GM08714 (cell line): Measurements from ENCODE around the gene CREB5.

Source experiments
- H3K4me3 ChIP-seq: fragments of 200-500 bp; sonication (Bioruptor generic); 2 replicates; pipeline ENCODE4 v1.5.1; 2014; ENCODE audit warnings: mild to moderate bottlenecking, low read length, inconsistent platforms
- ZNF274 ChIP-seq: IDR thresholded peaks from 2 replicates; pipeline ENCODE4 v1.6.1; 2012; ENCODE audit warnings: mild to moderate bottlenecking, low read depth, low read length

CREB5 gene

DNA sequence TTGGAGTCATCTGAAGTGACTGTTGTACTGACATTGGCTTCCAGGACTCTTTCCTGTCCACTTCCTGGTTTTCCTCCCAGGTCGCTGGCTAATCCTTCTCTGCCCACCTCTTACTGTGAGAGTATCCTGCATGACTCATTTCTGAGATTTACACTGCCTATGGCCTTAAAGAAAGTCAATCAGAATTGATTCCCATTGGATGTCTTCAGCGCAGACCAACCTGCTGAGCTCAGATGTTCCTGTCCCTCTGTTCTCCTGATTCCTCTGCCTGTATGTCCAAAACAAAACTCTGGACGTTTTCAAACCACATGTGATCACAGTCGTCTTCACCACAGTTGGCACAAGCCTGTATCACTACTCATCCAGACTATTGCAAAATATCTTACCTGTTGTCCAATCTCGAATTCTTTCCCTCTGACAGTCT lies 262.1 kb downstream of the CREB5 start:
- TF ChIP-seq ZNF274, result no peak
- H3K4me3 ChIP-seq, result no peak overlapping the region

DNA sequence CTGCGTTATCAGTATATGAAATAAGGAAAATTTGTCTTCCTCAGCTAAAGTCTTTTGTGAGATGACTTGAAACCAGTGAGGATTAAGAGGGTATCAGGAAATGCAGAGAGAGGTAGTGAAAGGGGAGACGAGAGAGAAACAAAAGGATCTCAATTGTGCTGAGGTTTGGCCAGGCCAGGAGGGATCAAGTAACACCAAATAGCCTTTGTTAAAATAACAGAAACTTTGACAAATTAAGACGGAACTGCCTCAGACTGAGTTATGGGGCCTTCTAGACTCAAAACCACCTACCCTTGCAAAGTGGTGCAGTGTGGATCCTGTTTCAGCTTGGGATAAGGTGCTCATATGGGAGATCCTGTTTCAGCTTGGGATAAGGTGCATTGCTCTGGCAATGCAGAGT lies 263.1 kb downstream of the CREB5 start:
- TF ChIP-seq ZNF274, result no peak
- no peak overlapping the region for H3K4me3 ChIP-seq

DNA sequence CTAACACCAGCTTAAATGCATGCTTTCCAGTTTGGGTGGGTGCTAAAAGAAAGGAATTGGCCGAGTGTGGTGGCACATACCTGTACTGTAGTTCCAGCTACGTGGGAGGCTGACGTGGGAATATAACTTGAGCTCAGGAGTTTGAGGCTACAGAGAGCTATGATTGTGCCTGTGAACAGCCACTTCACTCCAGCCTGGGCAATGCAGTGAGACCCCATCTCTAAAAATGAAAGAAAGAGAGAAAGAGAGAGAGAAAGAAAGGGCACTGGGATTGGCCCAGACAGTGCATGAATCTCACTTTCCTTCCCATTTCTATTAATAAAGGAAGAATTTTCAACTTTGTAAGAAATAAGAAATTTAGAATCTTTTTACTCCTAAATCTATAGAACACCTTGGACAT lies 265.4 kb downstream of the CREB5 start:
- no peak overlapping the region for H3K4me3 ChIP-seq
- TF ChIP-seq ZNF274, result no peak

DNA sequence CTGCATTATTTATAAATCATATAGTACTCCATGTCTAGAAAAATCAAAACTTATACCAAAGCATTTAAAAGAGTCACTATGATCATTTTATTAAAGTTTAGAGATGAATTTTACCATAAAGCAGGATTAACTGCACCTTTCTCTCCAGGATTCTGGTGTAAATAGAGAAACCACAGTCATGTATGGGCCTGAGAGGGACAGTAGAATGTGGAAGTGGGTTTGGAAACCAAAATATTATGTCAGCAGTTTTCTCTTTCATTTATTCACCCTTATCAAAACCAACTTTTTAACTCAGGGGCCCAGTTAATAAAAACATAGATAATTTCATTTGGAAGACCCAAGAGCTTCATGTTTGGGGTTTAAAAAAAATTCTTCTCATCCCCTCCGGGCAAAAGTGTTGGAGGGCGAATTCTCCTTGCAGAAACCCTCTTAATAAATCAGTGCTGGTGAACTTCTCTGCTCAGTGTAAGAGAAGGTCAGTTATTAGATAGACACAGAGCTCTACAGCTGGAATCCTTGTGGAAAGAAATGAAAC lies 266.2 kb downstream of the CREB5 start:
- no peak overlapping the region for H3K4me3 ChIP-seq
- TF ChIP-seq ZNF274, result no peak

DNA sequence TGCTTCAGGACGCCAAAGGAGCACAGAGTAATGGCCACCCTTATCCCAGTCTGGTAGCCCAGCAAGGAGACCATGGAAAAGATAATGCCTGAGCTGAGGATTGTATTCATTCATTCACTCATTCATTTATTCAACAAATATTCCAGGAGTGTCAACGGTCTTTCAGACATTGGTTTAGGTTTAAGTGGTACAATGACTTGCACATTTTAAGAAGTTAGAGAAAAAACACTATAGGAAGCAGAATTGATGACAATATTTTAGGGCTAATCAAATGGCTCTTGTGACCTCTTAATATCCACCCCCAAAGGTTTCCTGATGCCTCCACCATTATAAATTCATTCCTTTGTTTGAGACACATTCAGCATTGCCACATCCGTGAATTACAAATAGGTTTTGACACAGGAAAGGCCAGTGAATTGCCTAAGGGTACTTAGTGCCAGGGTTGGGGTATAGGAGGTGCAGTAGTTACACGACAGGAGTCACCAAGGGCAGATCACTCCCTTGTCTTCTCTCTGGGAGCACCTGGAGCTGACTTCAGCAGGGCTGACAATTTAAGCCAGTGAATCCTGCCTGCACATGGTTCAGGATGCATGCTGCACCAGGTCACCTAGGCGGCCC lies 269.5 kb downstream of the CREB5 start:
- H3K4me3 ChIP-seq, result no peak overlapping the region
- TF ChIP-seq ZNF274, result no peak

DNA sequence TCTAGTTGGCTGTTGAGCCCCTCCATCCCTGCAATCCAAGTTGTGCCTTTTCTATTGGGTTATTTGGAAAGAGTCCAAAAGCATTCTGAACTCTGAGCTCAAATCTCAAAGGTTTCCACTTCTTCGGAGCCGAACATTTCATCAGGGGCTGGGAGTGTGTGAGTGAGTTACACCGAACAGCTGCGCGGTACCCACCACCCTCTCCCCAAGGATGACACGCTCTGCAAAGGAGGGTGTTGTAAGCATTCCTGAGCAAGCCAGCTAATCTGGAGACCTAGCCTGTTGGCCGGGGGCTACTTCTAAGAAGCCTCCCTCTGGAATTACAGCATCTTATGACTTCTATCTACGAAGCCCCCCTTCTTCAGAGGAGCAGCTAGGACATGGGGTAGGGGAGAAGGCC lies 270.5 kb downstream of the CREB5 start:
- H3K4me3 ChIP-seq, result no peak overlapping the region
- TF ChIP-seq ZNF274, result no peak

DNA sequence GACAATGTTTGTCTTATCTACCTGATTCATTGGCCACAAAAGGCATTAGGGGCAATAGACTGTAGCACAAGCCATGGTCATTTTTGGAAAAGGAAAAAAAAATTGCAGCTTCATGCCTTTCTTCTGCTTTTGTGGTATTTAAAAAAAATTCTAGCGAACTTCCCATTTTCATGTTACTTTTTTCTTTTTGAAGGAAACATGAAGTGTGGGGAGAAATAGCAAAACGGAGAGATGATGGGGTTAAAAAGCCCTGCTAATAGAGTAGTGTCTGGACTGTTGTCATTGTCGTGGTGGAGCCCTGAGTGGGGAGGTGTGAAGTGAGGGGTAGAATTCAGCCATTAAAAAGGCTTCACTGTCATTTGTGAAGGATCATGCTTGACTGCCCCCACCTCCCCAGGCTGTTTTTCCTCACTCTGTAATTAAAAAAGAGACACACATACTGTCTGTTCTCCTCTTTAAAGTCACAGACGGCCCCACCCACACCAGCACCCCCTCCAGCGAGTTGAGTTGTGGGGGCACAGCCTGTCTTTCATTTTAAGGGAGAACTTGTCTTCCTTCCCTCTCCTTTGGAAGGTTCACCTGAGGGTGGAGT lies 272.4 kb downstream of the CREB5 start:
- TF ChIP-seq ZNF274, result no peak
- H3K4me3 ChIP-seq, result no peak overlapping the region

DNA sequence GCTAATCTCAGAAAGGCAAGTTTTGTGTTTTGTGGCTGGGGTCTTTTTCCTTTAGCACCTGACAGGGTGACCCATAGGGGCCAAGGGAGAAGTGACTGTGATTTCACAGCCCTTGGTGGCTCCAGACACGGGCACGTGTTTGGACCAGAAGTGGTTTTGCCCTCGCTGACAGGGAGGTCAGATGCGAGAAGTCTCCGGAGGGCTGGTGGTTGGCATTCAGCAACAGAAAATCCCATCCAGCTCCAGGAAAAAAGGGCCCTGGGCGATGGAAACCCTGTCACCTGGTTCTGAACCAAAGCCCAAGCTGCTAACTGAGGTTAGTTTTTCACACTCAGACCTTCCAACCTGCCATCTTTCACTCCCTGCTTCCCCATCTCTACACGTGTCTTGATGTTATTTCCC lies 272.9 kb downstream of the CREB5 start:
- no peak for TF ChIP-seq ZNF274
- peak overlapping the region; percentile 0; the same call in 1 of the 2 replicates for H3K4me3 ChIP-seq

DNA sequence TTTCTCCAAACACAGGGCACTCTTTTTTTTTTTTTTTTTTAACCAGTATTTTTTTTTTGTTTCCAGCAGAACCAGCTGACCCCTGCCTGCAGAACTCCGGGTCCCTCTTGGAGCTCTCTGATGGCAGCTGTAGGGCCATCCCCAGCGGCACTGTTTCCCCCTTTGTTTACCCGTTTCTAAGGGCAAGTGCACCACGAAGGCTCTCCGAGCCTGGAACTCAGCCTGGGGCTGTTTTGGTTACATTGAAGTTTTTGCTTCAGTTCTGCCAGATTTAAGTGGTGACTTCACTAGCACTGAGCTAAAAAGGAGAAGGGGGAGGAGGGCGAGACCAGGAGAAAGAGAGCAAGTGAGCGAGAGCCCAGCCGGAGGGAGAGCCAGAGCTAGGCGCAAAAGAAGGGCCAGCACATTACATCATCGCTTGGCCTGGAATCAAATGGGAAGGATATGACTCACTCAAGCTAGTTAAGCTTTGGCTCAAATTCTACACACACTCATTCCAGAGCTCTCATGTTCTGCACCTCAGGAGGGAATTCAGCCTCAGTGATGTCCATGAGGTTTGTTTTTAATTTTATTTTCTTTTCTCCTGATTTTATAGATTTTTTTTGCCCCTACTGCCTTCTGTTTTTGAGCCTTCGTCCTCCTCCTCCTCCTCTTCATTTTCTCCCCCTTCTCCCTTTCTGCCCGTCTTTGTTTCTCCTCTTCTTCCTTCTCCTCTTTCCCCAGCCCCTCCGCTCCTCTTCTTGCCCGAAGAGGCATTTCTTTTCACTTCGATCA lies 273.5 kb downstream of the CREB5 start:
- peak overlapping the region; percentile 53 for H3K4me3 ChIP-seq
- TF ChIP-seq ZNF274, result no peak

DNA sequence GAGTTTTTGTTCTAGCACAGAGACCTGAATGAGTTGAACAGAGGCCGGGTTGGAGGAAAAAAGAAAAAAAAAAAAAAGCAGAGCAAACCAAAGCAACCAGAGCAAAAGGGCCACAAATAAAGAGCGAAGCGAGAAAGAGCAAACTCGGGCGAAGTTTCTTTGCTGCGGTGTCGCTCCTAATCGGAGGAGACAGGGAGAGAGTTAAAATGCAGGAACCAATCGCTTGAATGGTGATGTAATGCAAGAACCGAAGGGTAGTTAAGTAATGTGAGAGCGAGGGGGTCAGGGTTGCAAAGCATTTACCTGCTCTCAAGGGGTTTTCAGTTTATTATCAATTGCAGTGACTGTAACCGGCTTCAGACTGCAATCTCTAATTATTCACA lies 274.1 kb downstream of the CREB5 start:
- H3K4me3 ChIP-seq, result peak overlapping the region; percentile 53
- no peak for TF ChIP-seq ZNF274

DNA sequence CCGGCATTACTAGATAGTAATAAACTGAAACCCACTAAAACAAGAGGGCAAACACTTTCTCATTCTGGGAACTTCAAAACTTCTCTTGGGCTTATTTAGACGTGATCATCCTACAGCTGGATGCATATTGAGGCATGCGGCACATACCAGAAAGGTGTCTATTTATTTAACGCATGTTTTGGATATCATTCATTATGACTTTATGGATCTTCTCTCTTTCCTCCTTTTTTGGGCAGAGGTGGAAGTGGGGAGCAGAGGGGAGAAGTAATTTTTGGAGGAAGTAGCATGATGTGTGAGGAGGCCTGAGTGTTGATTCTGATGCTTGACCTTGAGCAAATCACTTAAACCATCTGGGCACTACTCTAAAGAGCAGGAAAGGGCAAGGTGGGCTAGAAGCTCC lies 275.2 kb downstream of the CREB5 start:
- H3K4me3 ChIP-seq, result no peak overlapping the region
- no peak for TF ChIP-seq ZNF274

DNA sequence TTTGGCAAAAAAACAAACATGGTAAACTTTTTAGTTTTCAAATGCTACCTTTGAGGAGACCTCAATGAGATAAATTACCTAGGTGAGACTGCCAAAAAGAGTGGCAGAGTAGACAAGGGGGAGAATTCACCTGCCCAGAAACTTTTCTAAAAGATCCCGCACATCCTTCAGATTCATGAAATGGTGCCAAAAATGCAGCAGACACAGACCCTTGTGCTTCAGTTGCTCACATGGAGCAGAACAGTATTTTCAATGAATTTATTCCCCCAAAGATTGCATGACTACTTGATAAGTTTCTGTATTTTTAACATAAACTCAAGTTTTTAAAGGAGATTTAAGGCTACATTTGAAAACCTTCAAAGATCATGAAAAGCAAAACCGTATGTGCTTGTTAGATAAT lies 275.9 kb downstream of the CREB5 start:
- no peak for TF ChIP-seq ZNF274
- no peak overlapping the region for H3K4me3 ChIP-seq

DNA sequence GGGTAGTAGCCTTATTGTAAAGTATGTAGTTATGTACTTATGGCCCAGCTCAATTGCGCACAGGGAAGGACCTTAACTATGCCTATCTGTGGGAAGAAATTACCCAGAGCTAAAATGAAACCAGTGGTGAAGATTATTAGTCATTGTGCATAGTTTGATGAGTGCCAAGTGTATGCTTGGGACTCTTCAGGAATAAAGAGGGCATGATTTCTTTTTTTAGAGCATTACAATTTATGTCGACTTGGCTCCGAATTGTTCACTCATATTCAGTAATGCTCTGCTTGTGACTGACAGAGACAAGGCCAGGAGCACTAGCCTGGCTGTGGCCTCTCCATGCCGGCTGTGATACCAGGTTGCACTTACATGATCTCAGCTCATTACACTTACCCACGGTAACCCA lies 276.3 kb downstream of the CREB5 start:
- TF ChIP-seq ZNF274, result no peak
- H3K4me3 ChIP-seq, result no peak overlapping the region

DNA sequence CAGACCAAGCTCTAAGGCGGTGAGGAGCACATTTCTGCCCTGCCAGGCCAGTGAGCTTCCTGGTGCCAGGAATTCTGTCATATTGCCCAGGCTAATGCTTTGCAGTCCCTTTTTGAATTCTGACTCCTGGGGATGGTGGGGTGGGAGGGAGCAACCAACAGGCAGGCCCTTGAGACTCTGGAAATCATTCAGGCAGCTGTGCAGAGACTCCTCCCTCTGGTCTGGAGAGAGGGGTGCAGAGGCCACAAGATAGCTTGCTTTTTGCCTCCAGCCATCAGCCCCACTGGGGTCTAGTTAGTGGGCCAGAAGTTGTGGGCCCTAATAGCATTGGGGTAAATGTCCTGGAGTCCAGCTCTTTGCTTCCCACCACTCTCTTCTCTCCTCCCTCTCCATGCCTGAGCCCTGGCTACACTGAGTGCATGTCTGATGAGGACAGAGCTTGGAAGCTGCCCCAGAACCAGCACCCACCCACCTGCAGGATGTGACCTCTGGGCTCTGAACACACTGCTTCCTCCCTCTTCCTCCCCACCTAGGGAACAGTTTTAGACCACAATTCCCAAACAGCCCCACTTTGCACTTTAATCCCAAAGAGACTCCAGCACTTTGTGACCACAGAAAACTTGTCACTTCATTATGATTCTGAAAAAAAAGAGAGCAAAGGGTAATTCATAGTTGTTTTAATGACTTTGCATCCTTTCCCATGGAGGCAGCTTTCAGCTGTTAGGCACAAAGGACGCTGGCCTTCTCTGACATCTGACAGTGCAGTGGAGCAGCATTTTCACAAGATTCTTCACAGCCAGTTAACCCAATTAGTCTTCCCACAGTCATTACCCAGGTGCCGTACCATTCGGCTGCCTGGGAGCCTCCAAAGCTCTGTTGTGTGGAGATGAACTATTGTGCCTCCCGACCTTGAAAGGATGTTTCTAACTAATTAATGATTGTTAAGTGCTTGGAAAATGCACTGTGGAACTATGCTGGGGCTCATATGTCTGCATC lies 283.3 kb downstream of the CREB5 start:
- H3K4me3 ChIP-seq, result no peak overlapping the region
- no peak for TF ChIP-seq ZNF274
